GM12801 (cell line): Measurements from ENCODE around the gene PACRG.

ENCODE experiments used
- CTCF ChIP-seq: IDR thresholded peaks from one replicate; pipeline ENCODE4 v1.5.1; 2011; ENCODE audit warnings: control low read depth; ENCODE audit not compliant: insufficient read length; ENCODE audit errors: extremely low read depth

The PACRG gene

GRCh38 chr6:163284151-163284550, 556.4 kb downstream of the PACRG start:
- no peak for TF ChIP-seq CTCF

- no peak for TF ChIP-seq CTCF
Measured at GRCh38 chr6:163285691-163286090, 557.9 kb downstream of the PACRG start.

- TF ChIP-seq CTCF = no peak
Measured at GRCh38 chr6:163287626-163288025, 559.9 kb downstream of the PACRG start.

GRCh38 chr6:163288066-163288465, 560.3 kb downstream of the PACRG start:
- TF ChIP-seq CTCF = no peak

- no peak for TF ChIP-seq CTCF
Measured at GRCh38 chr6:163288915-163289314, 561.1 kb downstream of the PACRG start.

- TF ChIP-seq CTCF = no peak
Measured at GRCh38 chr6:163289447-163289846, 561.7 kb downstream of the PACRG start.

- TF ChIP-seq CTCF = no peak
Measured at GRCh38 chr6:163290545-163291274, 562.9 kb downstream of the PACRG start.
